ENCODE results near the gene FADS1. TPM values are rescaled to one million over a fixed set of nuclear protein-coding genes. Genes with fewer than 3 reads are reported as not detected.

FADS1 gene
- total and polyA plus RNA-seq, 11 donors: 14.3 to 72.6 (median 23.6) TPM

- Histone ChIP-seq H3K4me3 (no peak overlapping the region), H3K4me1 (peaks cover 0 to 20% (median 8%) of the 10 kb centered on the region in 12 donors), H3K27ac (no peak overlapping the region), H3K9me3 (no peaks in the 10 kb centered on the region), H3K36me3 (no peaks in the 10 kb centered on the region), H3K27me3 (no peaks in the 10 kb centered on the region)
- no peak for DNase-seq
- intact Hi-C loops (cut with DNase I): no loop called here
- WGBS, 4 donors: 87 to 89% (median 88%) methylated on average over 17 to 18 of the region's 18 CpGs
- no peak for ATAC-seq
- TF ChIP-seq POLR2A (IDR thresholded peaks at IDR 0.05) (no peak), CTCF (IDR thresholded peaks at IDR 0.05) (no peak)
Measured at GRCh38 chr11:61773809-61774208, 43.0 kb downstream of the FADS1 start.

- Histone ChIP-seq H3K36me3 (no peaks in the 10 kb centered on the region), H3K4me3 (no peak overlapping the region), H3K27ac (no peak overlapping the region), H3K27me3 (no peaks in the 10 kb centered on the region), H3K9me3 (no peaks in the 10 kb centered on the region), H3K4me1 (peaks cover 0 to 20% (median 8%) of the 10 kb centered on the region in 12 donors)
- 72 to 81% (median 78%) methylated on average over 10 of the region's 10 CpGs for WGBS, 4 donors
- DNase-seq (no peak), ATAC-seq (no peak)
- intact Hi-C loops (cut with DNase I): no loop called here
- TF ChIP-seq POLR2A (IDR thresholded peaks at IDR 0.05): no peak
- TF ChIP-seq CTCF (IDR thresholded peaks at IDR 0.05): no peak
Measured at GRCh38 chr11:61773356-61773755, 43.4 kb downstream of the FADS1 start.

GRCh38 chr11:61771985-61772455 lies 44.8 kb downstream of the FADS1 start:
- H3K9me3 ChIP-seq: no peaks in the 10 kb centered on the region
- DNase-seq (no peak), ATAC-seq (no peak)
- H3K36me3 ChIP-seq: no peaks in the 10 kb centered on the region
- TF ChIP-seq CTCF (IDR thresholded peaks at IDR 0.05) (no peak), POLR2A (IDR thresholded peaks at IDR 0.05) (no peak)
- WGBS, 4 donors: 42 to 55% (median 46%) methylated on average over 2 to 7 of the region's 7 CpGs
- intact Hi-C loops (cut with DNase I): no loop called here
- no peaks in the 10 kb centered on the region for H3K27me3 ChIP-seq
- H3K27ac ChIP-seq: no peak overlapping the region
- H3K4me3 ChIP-seq: no peak overlapping the region
- H3K4me1 ChIP-seq: peaks cover 0 to 11% (median 1%) of the 10 kb centered on the region in 12 donors

GRCh38 chr11:61771195-61771894 lies 45.5 kb downstream of the FADS1 start:
- ATAC-seq (no peak), DNase-seq (no peak)
- H3K27me3 ChIP-seq: no peaks in the 10 kb centered on the region
- no peak overlapping the region for H3K27ac ChIP-seq
- no peak for TF ChIP-seq CTCF (IDR thresholded peaks at IDR 0.05)
- TF ChIP-seq POLR2A (IDR thresholded peaks at IDR 0.05): no peak
- H3K4me3 ChIP-seq: no peak overlapping the region
- H3K9me3 ChIP-seq: no peaks in the 10 kb centered on the region
- 86 to 91% (median 90%) methylated on average over 13 to 15 of the region's 15 CpGs for WGBS, 4 donors
- no peaks in the 10 kb centered on the region for H3K36me3 ChIP-seq
- H3K4me1 ChIP-seq: peaks cover 0 to 9% (median 0%) of the 10 kb centered on the region in 12 donors
- intact Hi-C loops (cut with DNase I): no loop called here
